PC-3 (cell line): ENCODE results near the gene PLEKHH3. TPM values are rescaled to one million over a fixed set of nuclear protein-coding genes. Genes with fewer than 3 reads are reported as not detected.

Experiments
- ATAC-seq: fragments of 200-7000 bp; cut with Tn5 transposase; 2 replicates; pipeline ENCODE4 v1.9.1; 2020; ENCODE audit warnings: mild to moderate bottlenecking, moderate library complexity
- Bru-seq: library from RNA; stranded (reverse); fragments of 400-500 nt; gene quantifications from one replicate; lab custom pipeline; 2021; lab: Mats Ljungman, UMichigan
- BruChase-seq, 2 experiments: library from RNA; stranded (reverse); fragments of 400-500 nt; gene quantifications; one replicate each; lab custom pipeline; 2021; lab: Mats Ljungman, UMichigan
- BruUV-seq: library from RNA; stranded (reverse); fragments of 400-500 nt; replicated peaks from 2 replicates; lab custom pipeline; 2021; lab: Mats Ljungman, UMichigan
- CTCF ChIA-PET: fragments of 300-600 bp; sonication (Branson Sonifier 250); formaldehyde crosslinking; loops from one replicate; lab custom pipeline; 2022; ENCODE audit warnings: antibody characterized with exemption; lab: Charles Lee
- POLR2A ChIA-PET: fragments of 300-600 bp; sonication (Branson Sonifier 250); formaldehyde crosslinking; loops from one replicate; lab custom pipeline; 2022; ENCODE audit warnings: antibody characterized with exemption; ENCODE audit not compliant: unreplicated experiment; lab: Charles Lee
- DNase-seq: peaks from one replicate; pipeline ENCODE4 v3.0.0-alpha.2; 2015
- H2AFZ ChIP-seq: fragments of 300-600 bp; sonication (generic); 2 replicates; pipeline ENCODE4 v1.6.0; 2016; ENCODE audit warnings: antibody characterized with exemption, low read length
- H3F3A ChIP-seq: fragments of 300-600 bp; sonication (generic); one replicate; pipeline ENCODE4 v1.6.0; 2017; ENCODE audit warnings: antibody characterized with exemption, low read length, control low read depth, mild to moderate bottlenecking; ENCODE audit not compliant: unreplicated experiment
- H3K27ac ChIP-seq: fragments of 300-600 bp; sonication (generic); 2 replicates; pipeline ENCODE4 v1.5.1; 2016; ENCODE audit warnings: mild to moderate bottlenecking, low read length
- H3K27me3 ChIP-seq: fragments of 300-600 bp; sonication (generic); 2 replicates; pipeline ENCODE4 v1.6.1; 2016; ENCODE audit warnings: low read length, mixed read lengths
- H3K36me3 ChIP-seq: fragments of 300-600 bp; sonication (generic); 2 replicates; pipeline ENCODE4 v1.6.1; 2016; ENCODE audit warnings: low read depth, mixed run types, low read length, mixed read lengths
- H3K4me1 ChIP-seq: fragments of 300-600 bp; sonication (generic); 2 replicates; pipeline ENCODE4 v1.5.1; 2016; ENCODE audit warnings: low read length; ENCODE audit not compliant: insufficient read depth
- H3K4me2 ChIP-seq: fragments of 300-600 bp; sonication (generic); 2 replicates; pipeline ENCODE4 v1.6.0; 2016; ENCODE audit warnings: low read length
- H3K4me3 ChIP-seq: fragments of 300-600 bp; sonication (generic); 2 replicates; pipeline ENCODE4 v1.5.1; 2016; ENCODE audit warnings: mild to moderate bottlenecking, low read length, mixed read lengths
- H3K79me2 ChIP-seq: fragments of 300-600 bp; sonication (generic); 2 replicates; pipeline ENCODE4 v1.6.1; 2017; ENCODE audit warnings: low read length, mixed read lengths
- H3K9ac ChIP-seq: fragments of 300-600 bp; sonication (generic); 2 replicates; pipeline ENCODE4 v1.6.0; 2016; ENCODE audit warnings: mild to moderate bottlenecking, low read length
- H3K9me2 ChIP-seq: fragments of 300-600 bp; sonication (generic); replicated peaks from 2 replicates; pipeline ENCODE4 v1.6.1; 2016; ENCODE audit warnings: mixed run types, low read length, mixed read lengths
- H3K9me3 ChIP-seq: fragments of 300-600 bp; sonication (generic); 2 replicates; pipeline ENCODE4 v1.6.1; 2016; ENCODE audit warnings: low read length, mixed read lengths
- H4K20me1 ChIP-seq: fragments of 300-600 bp; sonication (generic); 2 replicates; pipeline ENCODE4 v1.6.1; 2016; ENCODE audit warnings: low read length, mixed read lengths
- EZH2 ChIP-seq: fragments of 300-600 bp; sonication (generic); IDR thresholded peaks from one replicate; pipeline ENCODE4 v1.6.1; 2017; ENCODE audit warnings: antibody characterized with exemption, mild to moderate bottlenecking, low read length; ENCODE audit not compliant: unreplicated experiment
- EZH2phosphoT487 ChIP-seq: fragments of 300-600 bp; sonication (generic); IDR thresholded peaks from 2 replicates; pipeline ENCODE4 v1.6.1; 2018; ENCODE audit warnings: mild to moderate bottlenecking, antibody characterized with exemption, low read length, borderline replicate concordance
- intact Hi-C: fragments of 100-400 bp; cut with micrococcal nuclease; formaldehyde crosslinking; loops from 2 replicates; pipeline ENCODE4 v1.9.0; 2023
- long read RNA-seq: library from polyadenylated mRNA; unstranded; transcript quantifications from one replicate; pipeline ENCODE4 v2.0.0, GENCODE V29; 2021; ENCODE audit not compliant: unreplicated experiment
- total RNA-seq: library from RNA; depleted of rRNA; stranded (reverse); fragments of >200 nt; gene quantifications from 2 replicates; pipeline ENCODE4 v1.2.3, GENCODE V29; 2014; rRNA removed
- TF ChIP-seq, protein P1 (sequence below): fragments of 300-600 bp; sonication (generic); conservative IDR thresholded peaks from 2 replicates; pipeline ENCODE4 v1.5.1; 2017; ENCODE audit warnings: antibody characterized with exemption, low read depth, mild to moderate bottlenecking, low read length

The PLEKHH3 gene
- total RNA-seq = 20.1 and 27.8 TPM in 2 replicates
- Bru-seq, nascent RNA = percentile 55 among the genes with signal in this experiment
- percentile 76 among the genes with signal in this experiment for BruChase-seq, experiment 1, labeled RNA remaining after a 6-hour chase
- percentile 75 among the genes with signal in this experiment for BruChase-seq, experiment 2, labeled RNA remaining after a 2-hour chase
- long read RNA-seq, transcript PLEKHH3-201 (13 exons, 2,987 nt) = minor isoform, 10 of 89 reads
- long read RNA-seq, transcript PLEKHH3-204 (13 exons, 2,983 nt) = major isoform, 23 of 89 reads
- long read RNA-seq, transcript PLEKHH3-205 (13 exons, 2,640 nt) = minor isoform, 7 of 89 reads
- long read RNA-seq, partial matches to known transcripts = 19 of 89 reads
- long read RNA-seq, other reads (novel, unspliced or antisense) = 26 of 89 reads

GRCh38 chr17:42676424-42677011, at the start of gene PLEKHH3:
Gene PLEKHH3 (minus strand): TSS chr17:42676994. CDS start chr17:42676563, 431 bp downstream.
- ATAC-seq (no peak; the same call in 1 of the 2 replicates), DNase-seq (no peak)
- H3K9me3 ChIP-seq = no peaks in the 10 kb centered on the region
- ChIA-PET POLR2A (no interaction called here), CTCF (interaction anchor here (0.6 to 0.9 kb wide), 4 partner anchors 19 to 103 kb away, joined by 3 to 8 read pairs (median 5); partner anchors contain the start of gene TUBG1)
- TF ChIP-seq EZH2phosphoT487 = no peak
- TF ChIP-seq, protein P1, sequence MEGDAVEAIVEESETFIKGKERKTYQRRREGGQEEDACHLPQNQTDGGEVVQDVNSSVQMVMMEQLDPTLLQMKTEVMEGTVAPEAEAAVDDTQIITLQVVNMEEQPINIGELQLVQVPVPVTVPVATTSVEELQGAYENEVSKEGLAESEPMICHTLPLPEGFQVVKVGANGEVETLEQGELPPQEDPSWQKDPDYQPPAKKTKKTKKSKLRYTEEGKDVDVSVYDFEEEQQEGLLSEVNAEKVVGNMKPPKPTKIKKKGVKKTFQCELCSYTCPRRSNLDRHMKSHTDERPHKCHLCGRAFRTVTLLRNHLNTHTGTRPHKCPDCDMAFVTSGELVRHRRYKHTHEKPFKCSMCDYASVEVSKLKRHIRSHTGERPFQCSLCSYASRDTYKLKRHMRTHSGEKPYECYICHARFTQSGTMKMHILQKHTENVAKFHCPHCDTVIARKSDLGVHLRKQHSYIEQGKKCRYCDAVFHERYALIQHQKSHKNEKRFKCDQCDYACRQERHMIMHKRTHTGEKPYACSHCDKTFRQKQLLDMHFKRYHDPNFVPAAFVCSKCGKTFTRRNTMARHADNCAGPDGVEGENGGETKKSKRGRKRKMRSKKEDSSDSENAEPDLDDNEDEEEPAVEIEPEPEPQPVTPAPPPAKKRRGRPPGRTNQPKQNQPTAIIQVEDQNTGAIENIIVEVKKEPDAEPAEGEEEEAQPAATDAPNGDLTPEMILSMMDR = no peak
- TF ChIP-seq EZH2 = no peak
- peaks cover 36% of the 10 kb centered on the region for H3K4me1 ChIP-seq
- peak within 1 kb of the TSS; percentile 97 for H3K4me3 ChIP-seq
- H3K9ac ChIP-seq = peak within 1 kb of the TSS; percentile 79
- intact Hi-C loops = loop anchor here (5.0 kb wide), 1 partner anchor 69 kb away; the partner anchor contains the start of genes RETREG3 and TUBG1
- BruUV-seq = TSS peak; percentile 27
- peak within 1 kb of the TSS; percentile 82 for H2AFZ ChIP-seq
- no peaks in the 10 kb centered on the region for H3K9me2 ChIP-seq
- no peaks in the 10 kb centered on the region for H3K27me3 ChIP-seq
- H3K79me2 ChIP-seq = peaks cover 26% of the 10 kb centered on the region
- peak within 1 kb of the TSS; percentile 99 for H3K4me2 ChIP-seq
- H3K36me3 ChIP-seq = no peaks in the 10 kb centered on the region
- peaks cover 6% of the 10 kb centered on the region for H3F3A ChIP-seq
- H4K20me1 ChIP-seq = 0 out of 2 replicates have a peak, but pooled peaks cover 4% of the 10 kb centered on the region
- H3K27ac ChIP-seq = peak within 1 kb of the TSS; percentile 89

DNA sequence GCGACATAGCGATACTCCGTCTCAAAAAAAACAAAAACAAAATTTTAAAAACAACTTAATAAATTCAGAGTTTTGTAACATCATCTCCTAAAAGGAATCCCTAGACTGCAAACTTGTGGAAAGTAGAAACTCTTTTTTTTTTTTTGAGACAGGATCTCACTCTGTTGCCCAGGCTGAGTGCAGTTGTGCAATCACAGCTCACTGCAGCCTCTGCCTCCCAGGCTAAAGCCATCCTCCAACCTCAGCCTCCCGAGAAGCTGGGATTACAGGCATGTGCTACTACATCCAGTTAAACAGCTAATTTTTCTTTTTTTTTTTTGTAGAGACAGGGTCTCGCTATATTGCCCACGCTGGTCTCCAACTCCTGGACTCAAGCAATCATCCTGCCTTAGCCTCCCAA, 48.3 kb upstream of the PLEKHH3 start:
- intact Hi-C loops = no loop called here
- no peak for TF ChIP-seq EZH2phosphoT487
- H3K36me3 ChIP-seq = peaks cover 3% of the 10 kb centered on the region; the same call in 1 of the 2 replicates
- H4K20me1 ChIP-seq = no peaks in the 10 kb centered on the region
- H3K9ac ChIP-seq = no peak overlapping the region
- no peak overlapping the region for H2AFZ ChIP-seq
- ChIA-PET CTCF (no interaction called here), POLR2A (no interaction called here)
- H3K27me3 ChIP-seq = no peaks in the 10 kb centered on the region
- no peak overlapping the region for H3K4me2 ChIP-seq
- H3K4me3 ChIP-seq = no peak overlapping the region
- no peak overlapping the region for H3K27ac ChIP-seq
- no peaks in the 10 kb centered on the region for H3K9me3 ChIP-seq
- H3K4me1 ChIP-seq = no peaks in the 10 kb centered on the region
- H3F3A ChIP-seq = no peaks in the 10 kb centered on the region
- H3K9me2 ChIP-seq = no peaks in the 10 kb centered on the region
- ATAC-seq (no peak), DNase-seq (no peak)
- no peaks in the 10 kb centered on the region for H3K79me2 ChIP-seq
- no TSS peak for BruUV-seq

GRCh38 chr17:42723636-42724035, 46.8 kb upstream of the PLEKHH3 start:
- POLR2A ChIA-PET = no interaction called here
- no TSS peak for BruUV-seq
- ATAC-seq = no peak

More at GRCh38 chr17:42723636-42724035, 46.8 kb upstream of the PLEKHH3 start:
- no peaks in the 10 kb centered on the region for H4K20me1 ChIP-seq
- no peak for DNase-seq
- H3K36me3 ChIP-seq = peaks cover 3% of the 10 kb centered on the region; the same call in 1 of the 2 replicates
- no peak overlapping the region for H3K27ac ChIP-seq
- no peaks in the 10 kb centered on the region for H3K4me1 ChIP-seq
- intact Hi-C loops = no loop called here
- H2AFZ ChIP-seq = no peak overlapping the region
- H3K79me2 ChIP-seq = no peaks in the 10 kb centered on the region
- no peaks in the 10 kb centered on the region for H3K9me3 ChIP-seq
- H3K4me3 ChIP-seq = no peak overlapping the region
- no peak overlapping the region for H3K4me2 ChIP-seq
- CTCF ChIA-PET = no interaction called here
- no peak overlapping the region for H3K9ac ChIP-seq
- TF ChIP-seq EZH2 = no peak
- TF ChIP-seq EZH2phosphoT487 = no peak
- TF ChIP-seq, protein P1 = no peak
- H3F3A ChIP-seq = no peaks in the 10 kb centered on the region
- no peaks in the 10 kb centered on the region for H3K27me3 ChIP-seq
- no peaks in the 10 kb centered on the region for H3K9me2 ChIP-seq
